HG02884 (cell line): Measurements from ENCODE around the gene SLC22A12.
"Not testable (repeated sequence)": the region's sequence is repeated elsewhere in the genome, so short reads cannot be mapped to it uniquely, and the experiment has no call there.

Experiments
- ATAC-seq: cut with Tn5 transposase; IDR thresholded peaks from one replicate; pipeline ENCODE4 v1.9.1; 2021; ENCODE audit warnings: mild to moderate bottlenecking, moderate library complexity; ENCODE audit not compliant: unreplicated experiment

Gene SLC22A12

DNA sequence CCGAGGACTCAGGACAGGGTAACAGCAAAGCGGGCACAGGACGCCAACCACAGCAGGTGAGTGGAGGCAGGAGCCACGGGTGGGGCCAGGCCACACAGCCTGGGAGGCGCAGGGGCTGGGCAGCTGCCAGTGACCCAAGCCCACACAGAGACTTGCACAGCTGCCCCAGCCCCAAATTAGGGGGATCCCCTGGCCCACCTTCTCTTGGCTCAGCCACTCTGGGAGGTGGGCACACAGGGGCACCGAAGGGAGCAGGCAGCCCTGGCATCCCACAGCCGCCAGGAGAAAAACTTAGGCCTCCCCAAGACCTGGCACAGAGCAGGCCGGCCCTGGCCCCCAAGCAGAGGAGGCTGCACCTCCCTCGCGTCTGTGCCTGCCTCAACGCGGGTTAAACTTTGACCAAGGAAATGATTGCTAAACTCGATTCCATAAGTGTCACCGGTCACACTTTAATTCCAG, at the start of gene SLC22A12:
TSS of gene SLC22A12 (plus strand) at position 458 of the 459 bp plus-strand sequence. CDS start 337 bp downstream, outside the sequence.
- ATAC-seq: no peak

DNA sequence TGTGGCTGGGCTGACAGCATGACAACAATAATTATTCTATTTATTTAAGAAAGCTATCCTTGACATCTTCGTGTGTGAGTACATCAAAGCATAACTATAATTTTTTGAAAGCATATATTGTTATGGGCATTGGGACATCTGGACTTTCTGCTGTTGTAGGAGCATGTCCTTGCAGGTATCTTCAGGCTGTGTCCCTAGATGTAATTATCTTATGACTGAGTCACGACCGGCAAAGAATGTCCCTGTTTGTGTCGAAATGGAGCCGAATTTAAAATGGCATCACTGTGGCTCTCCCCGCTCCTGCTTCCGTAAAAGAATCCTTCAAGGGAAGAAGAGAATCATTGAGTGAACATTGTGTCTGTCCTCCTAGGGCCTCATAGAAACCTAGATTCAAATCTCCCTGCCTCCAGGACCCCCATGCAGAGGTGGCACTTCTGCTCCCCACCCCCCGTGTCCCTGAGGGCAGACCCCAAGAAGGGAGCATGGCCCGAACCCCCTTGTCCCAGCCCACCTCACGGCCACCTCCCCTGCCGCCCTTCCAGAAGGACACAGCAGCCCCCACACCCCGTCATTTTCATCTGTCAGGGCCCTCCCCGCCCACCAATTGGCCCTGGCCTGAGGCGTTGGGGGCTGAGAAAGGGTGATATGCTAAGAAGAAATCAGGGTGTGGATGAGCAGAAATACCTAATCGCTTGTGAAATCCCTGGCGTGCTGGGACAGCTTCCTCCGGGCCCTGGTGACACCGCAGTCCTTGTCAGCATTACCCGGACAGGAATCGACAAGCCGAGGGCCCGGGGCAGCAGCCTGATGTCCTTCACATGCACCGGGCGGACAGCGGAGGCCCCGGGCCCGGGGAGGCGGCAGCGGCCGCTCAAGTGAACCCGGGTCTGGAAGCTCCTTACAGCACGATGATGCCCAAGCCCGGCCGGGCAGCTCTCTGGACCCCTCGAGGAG, 48.6 kb upstream of the SLC22A12 start:
- ATAC-seq: no peak

- ATAC-seq: no peak
Measured at GRCh38 chr11:64543818-64544217, 47.2 kb upstream of the SLC22A12 start.

DNA sequence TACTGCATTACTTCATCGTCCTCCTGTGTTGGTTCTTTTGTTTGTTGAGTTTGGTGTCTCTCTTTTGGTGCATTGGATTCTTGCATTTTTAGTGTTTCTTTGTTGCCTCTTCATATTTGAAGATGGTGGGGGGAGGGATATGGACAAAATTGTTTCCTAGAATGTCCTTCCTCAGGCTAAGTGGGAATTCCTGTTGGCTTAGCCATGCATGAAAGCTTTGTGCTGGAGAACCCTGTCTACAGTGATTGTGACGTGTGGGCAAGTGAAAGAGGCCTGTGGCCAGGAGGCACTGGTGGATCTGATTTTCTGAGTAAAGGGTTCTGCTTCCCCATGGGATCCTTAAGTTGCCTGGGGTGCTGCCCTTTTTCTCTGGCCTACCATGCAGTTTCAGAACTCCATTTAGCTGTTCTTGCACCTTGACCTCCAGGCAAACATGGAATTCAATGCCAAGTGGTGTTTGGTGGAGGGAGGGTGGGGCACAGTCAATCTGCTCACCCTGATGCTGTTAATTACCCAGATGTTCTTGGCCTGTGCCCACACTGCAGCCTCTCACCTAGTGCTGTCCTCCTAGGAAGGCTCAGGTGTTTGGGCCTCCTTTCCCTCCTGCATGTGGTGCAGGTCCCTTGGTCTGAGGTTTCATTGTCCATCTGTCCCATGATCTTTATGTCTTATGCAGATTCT, 46.3 kb upstream of the SLC22A12 start:
- ATAC-seq: no peak

- no peak for ATAC-seq
Measured at GRCh38 chr11:64545619-64546018, 45.4 kb upstream of the SLC22A12 start.

DNA sequence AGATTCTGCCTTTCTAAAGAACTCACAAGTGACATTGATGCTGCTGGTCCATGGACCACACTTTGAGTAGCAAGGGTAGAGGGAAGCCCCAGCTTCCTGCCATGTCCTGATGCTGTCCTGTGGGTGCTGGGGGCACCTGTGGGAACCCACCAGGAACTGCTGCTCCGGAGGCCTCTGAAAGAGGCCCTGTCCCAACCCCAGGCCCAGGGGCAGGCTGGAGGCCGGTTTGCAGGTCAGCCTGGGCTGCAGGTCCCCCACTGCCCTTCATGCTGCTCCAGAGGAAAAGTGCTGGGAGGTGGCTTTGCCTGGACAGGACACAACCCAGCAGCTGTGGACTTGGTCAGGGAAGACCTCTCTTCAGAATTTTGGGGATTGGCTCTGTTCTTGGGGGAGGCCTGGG, 44.8 kb upstream of the SLC22A12 start:
- no peak for ATAC-seq

DNA sequence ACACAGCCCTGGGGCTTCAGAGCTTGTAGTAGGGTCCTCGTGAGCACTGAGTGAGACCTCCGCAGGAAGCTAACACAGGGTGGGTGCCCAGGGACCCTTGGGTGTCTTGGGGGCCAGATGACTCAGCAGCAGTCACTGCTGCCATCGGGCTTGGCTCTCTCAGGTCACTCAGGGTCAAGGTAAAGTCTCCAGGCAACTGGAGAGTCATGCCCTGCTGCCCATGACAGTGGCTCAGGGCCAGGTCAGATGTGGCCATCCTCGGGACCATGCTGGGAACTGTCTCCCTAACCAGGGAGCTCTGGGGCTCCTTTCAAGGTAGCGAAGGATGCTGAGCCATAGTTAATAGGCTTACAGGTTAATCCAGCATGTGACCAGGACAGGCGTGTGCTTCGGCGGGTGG, 44.4 kb upstream of the SLC22A12 start:
- no peak for ATAC-seq

DNA sequence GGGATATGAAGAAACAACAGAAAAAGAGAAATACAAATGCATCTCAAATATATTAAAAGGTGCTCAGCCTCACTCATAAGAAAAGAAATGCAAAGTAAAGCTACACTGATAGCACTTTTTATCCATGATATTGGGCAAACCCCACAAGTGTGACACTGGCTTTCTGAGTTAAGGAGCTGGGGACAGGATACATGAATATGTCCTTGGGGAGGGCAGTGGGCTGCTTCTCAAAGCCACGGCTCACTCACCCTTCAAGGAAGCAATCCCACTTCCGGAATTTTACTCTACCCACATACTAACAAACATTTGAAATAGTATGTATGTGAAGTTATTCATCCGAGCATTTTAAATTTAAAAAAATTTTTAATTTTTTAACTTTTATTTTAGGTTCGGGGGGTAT, 41.1 kb upstream of the SLC22A12 start:
- ATAC-seq: no peak

DNA sequence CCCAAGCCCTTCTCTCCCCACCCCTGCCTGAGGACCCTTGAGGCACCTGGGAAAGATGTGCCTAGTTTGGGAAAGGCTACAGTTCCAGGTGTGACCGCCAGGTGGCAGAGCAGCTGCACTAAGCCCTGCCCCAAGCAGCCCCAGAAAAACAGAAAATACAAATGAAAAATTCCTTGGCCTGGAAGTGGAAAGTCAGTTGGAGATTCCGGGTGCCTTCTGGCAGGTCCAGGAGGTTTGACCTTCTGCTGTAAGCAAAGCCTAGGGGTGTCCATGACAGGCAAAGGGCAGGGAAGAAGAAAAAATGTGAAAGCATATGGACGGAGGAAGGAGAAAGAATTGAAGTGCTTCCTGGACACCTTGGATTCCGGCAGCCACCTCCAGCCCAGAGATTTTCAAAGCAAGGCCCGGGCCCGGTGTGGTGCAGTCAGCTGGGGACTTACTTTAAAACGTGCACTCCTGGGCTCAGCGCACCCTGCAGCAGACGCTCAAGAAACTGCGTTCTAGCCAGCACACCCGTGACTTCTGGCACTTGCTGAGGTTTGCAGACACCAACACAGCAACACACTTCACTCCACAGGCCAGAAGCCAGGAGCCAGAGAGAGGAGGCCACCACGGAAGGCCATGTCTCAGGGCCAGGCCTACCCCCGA, 37.3 kb upstream of the SLC22A12 start:
- ATAC-seq: no peak

DNA sequence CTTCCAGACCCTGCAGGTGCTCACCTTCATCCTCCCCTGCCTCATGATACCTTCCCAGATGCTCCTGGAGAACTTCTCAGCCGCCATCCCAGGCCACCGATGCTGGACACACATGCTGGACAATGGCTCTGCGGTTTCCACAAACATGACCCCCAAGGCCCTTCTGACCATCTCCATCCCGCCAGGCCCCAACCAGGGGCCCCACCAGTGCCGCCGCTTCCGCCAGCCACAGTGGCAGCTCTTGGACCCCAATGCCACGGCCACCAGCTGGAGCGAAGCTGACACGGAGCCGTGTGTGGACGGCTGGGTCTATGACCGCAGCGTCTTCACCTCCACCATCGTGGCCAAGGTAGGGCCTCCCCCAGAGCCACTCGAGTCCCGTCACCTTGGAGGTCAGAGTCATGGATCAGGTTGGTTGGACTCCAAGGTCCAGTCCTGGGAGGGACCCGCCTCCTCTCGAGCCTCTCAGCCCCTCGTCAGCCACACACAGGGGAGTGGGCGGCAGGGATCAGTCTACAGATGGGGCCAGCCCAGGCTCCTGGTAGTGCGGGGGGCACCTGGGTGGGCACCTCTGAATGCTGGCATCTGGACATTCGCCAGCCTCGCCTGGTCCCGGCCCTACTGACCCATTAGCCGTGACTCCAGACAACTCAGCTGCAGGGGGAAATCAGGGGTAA, 34.8 kb upstream of the SLC22A12 start:
- ATAC-seq: no peak

DNA sequence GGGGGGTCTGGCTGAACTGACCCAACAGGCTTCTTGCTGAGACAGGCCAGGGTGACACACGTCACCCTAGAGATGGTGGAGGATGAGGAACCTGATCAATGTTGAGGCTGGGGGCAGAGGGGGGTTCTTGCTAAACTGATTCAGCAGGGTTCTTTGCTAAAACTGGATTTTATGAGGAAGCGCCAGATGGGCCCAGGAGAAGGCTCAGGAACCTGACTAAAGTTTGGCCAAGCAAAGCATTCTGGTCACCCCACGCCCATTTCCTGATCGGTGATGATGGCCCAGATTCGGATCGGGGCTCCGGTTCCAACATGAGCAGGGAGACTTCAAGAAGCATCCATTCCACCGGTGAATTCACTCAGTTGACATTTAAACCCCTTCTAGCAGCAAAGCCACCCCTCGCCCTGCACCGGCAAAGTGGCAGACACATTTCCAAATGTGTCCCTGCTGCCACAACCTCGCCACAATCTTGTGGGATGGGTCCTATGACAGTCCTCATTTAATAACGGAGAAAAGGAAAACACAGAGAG, 34.2 kb upstream of the SLC22A12 start:
- ATAC-seq: no peak

DNA sequence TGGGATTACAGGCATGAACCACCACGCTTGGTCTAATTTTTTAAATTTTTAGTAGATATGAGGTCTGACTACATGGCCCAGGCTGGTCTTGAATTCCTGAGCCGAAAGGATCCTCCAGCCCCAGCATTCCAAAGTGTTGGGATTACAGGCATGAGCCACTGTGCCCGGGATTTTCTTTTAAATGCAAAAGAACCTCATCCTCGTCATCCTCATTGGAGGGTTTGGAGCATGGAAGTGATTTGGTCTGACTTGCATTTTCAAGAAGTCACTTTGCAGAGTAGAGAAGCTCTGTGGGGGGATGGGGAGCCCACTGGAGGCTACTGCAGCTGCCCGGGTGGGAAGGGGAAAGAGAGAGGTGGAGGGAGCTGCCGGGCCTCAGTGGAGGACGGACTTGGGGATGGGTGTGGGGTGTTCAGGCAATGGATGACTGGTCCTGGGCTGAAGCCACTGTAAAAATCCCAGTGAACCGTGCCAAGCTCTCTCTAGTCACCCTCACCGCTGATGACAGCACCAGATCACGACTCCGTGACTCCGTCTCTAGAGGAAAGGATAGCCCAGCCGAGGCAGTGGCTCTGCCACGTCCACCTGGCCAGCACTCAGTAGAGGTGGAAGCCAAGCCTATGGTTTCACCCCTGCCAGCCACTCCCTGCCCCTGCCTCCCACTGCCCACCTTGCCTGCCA, 32.8 kb upstream of the SLC22A12 start:
- no peak for ATAC-seq

DNA sequence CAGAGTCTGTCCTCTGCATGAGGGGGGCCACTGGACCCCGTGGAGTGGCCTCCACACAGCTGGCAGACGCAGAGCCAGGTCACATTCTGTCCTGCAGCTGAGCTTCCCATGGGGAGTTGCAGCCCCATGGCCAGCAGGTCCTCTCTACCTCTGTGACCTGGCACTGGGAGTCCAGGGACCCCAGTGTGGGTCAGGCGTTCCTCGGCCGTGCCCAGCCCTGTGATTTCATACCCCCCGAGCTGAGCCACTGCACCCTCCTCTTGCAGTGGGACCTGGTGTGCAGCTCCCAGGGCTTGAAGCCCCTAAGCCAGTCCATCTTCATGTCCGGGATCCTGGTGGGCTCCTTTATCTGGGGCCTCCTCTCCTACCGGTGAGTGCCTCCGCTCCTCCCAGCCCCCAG, 32.2 kb upstream of the SLC22A12 start:
- no peak for ATAC-seq

DNA sequence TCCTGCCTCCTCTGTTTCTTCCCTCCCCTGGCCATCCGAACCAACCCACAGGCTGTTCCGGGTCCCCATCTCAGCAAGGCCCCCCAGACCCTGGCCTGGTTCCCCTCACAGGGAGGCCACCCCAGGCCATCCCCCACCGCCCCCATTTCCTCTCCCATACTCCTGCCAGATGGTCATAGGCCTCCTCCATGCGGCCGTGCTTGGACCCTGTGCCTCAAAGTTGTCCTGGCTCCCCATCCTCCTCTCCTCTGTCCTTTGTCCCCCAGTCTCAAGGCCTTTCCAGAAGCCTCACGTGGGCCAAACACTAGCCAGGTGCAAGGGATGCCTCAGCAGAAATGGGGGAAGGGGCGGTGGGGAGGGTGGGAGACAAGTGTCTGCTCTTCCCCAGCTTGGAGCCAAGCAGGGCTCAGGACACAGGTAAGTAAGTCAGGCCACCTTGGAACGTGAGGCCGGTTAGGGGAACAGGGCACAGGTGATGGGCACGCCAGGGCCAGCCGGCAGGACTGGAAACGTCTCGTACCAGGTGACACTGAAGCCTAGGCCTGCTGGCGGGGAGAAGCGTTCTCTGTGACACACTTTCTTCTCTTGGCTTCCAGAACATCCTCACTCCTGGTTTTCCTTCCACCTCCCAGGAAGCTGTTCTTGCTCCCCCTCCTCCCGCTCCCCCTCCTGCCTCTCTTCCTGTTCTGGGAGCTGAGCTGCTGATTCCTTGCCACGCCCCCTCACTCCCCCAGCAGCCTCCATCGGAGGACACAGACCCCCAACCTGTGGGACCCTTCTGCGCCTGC, 31.5 kb upstream of the SLC22A12 start:
- ATAC-seq: no peak

- ATAC-seq: no peak
Measured at GRCh38 chr11:64560139-64560771, 30.8 kb upstream of the SLC22A12 start.

- ATAC-seq: no peak
Measured at GRCh38 chr11:64560941-64561340, 30.1 kb upstream of the SLC22A12 start.

DNA sequence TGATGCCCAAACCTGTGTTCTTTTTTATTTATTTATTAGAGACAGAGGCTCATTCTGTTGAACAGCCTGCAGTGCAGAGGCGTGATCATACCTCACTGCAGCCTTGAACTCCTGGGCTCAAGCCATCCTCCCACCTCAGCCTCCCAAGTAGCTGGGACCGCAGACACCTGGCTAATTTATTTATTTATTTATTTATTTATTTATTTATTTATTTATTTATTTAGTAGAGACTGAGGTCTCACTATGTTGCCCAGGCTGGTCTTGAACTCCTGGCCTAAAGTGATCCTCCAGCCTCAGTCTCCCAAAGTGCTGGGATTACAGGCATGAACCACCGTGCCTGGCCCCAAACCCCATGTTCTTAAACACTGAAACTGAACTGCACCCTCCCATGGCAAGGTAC, 29.6 kb upstream of the SLC22A12 start:
- not testable (repeated sequence) for ATAC-seq

GRCh38 chr11:64561984-64562722, 28.9 kb upstream of the SLC22A12 start:
- ATAC-seq: no peak
